HEK293 (cell line): ENCODE measurements around the gene PUM2.

ENCODE experiments used
- YY1 ChIP-seq: fragments of 450-650 bp; formaldehyde crosslinking; IDR thresholded peaks from 2 replicates; pipeline ENCODE4 v1.5.1; 2018; ENCODE audit warnings: missing biosample characterization, missing genetic modification characterization
- ZNF140 ChIP-seq: fragments of 450-650 bp; formaldehyde crosslinking; IDR thresholded peaks from 2 replicates; pipeline ENCODE4 v1.5.1; 2016; ENCODE audit warnings: missing biosample characterization, missing genetic modification characterization
- ZNF214 ChIP-seq: fragments of 450-650 bp; formaldehyde crosslinking; IDR thresholded peaks from 2 replicates; pipeline ENCODE4 v1.5.1; 2017; ENCODE audit warnings: missing biosample characterization, mild to moderate bottlenecking, missing genetic modification characterization, borderline replicate concordance
- TF ChIP-seq, protein P1 (sequence below): fragments of 450-650 bp; formaldehyde crosslinking; IDR thresholded peaks from 2 replicates; pipeline ENCODE4 v1.5.1; 2016; ENCODE audit warnings: missing biosample characterization, missing genetic modification characterization

DNA sequence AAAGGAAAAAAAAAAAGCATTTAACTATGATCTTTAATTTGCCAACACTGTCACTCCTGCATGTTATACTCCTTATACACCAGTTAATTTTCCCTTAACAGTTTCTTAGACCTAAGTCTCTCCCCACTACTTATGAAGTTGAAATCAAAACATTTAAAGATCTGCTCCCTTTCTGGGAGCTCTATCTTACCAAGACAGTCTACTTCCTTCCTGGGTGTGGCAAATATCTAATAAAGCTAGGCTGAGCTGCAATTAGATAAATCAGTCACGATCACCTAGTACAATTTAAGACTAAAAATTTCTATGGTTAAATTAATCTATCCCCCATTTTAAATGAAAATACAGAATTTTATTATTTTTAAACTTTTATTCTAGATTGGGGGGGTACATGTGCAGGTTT is 33.4 kb downstream of the PUM2 start:
- no peak for TF ChIP-seq ZNF140 (tag by site-specific recombination)
- TF ChIP-seq, protein P1, sequence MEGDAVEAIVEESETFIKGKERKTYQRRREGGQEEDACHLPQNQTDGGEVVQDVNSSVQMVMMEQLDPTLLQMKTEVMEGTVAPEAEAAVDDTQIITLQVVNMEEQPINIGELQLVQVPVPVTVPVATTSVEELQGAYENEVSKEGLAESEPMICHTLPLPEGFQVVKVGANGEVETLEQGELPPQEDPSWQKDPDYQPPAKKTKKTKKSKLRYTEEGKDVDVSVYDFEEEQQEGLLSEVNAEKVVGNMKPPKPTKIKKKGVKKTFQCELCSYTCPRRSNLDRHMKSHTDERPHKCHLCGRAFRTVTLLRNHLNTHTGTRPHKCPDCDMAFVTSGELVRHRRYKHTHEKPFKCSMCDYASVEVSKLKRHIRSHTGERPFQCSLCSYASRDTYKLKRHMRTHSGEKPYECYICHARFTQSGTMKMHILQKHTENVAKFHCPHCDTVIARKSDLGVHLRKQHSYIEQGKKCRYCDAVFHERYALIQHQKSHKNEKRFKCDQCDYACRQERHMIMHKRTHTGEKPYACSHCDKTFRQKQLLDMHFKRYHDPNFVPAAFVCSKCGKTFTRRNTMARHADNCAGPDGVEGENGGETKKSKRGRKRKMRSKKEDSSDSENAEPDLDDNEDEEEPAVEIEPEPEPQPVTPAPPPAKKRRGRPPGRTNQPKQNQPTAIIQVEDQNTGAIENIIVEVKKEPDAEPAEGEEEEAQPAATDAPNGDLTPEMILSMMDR (tag by site-specific recombination) = no peak
- no peak for TF ChIP-seq ZNF214 (tag by site-specific recombination)
- TF ChIP-seq YY1 = no peak
